Frontal cortex (tissue), 1 donor: ENCODE data around the gene ISX. TPM values are rescaled to one million over a fixed set of nuclear protein-coding genes. Genes with fewer than 3 reads are reported as not detected.

Source experiments
- total RNA-seq: library from RNA; depleted of rRNA; stranded (reverse); fragments of >200 nt; gene quantifications from one replicate; pipeline ENCODE4 v1.2.3, GENCODE V29; 2014

ISX gene
- total RNA-seq, 1 donor from 2014 or later, result not detected

Other genes starting within 250 kb of the ISX start
- gene HMGXB4, start 191.3 kb downstream of the ISX start, total RNA-seq, result 22.0 TPM
- gene TOM1, start 233.7 kb downstream of the ISX start, total RNA-seq, result 6.9 TPM